ENCODE results near the gene TPCN1. TPM values are rescaled to one million over a fixed set of nuclear protein-coding genes. Genes with fewer than 3 reads are reported as not detected.

TPCN1 gene
- total and polyA plus RNA-seq, 2 of the 13 experiments (the other 11 are each of a cell fraction or from before 2014, with no cell fraction given), result 8.0 to 26.8 TPM

- TF ChIP-seq SNAPC4 (CRISPR knock-in tag; IDR thresholded peaks at IDR 0.05) (no peak), PRDM4 (CRISPR knock-in tag; IDR thresholded peaks at IDR 0.05; ENCODE audit: borderline replicate concordance) (no peak), JUND (CRISPR knock-in tag; IDR thresholded peaks at IDR 0.05) (no peak), ZMAT5 (CRISPR knock-in tag; IDR thresholded peaks at IDR 0.05; ENCODE audit: borderline replicate concordance, low read depth) (no peak), ZNF746 (CRISPR knock-in tag; IDR thresholded peaks at IDR 0.05) (no peak), TAF15 (IDR thresholded peaks at IDR 0.05; ENCODE audit: low read depth, low read length, poor library complexity, severe bottlenecking) (no peak), ZNF460 (CRISPR knock-in tag; IDR thresholded peaks at IDR 0.05; ENCODE audit: borderline replicate concordance) (no peak), ZMYM3 (CRISPR knock-in tag; IDR thresholded peaks at IDR 0.05) (no peak), MXD3 (CRISPR knock-in tag; IDR thresholded peaks at IDR 0.05) (no peak), ZNF318 (CRISPR knock-in tag; IDR thresholded peaks at IDR 0.05) (no peak), ELF1 (CRISPR knock-in tag; IDR thresholded peaks at IDR 0.05) (no peak)
Observed at GRCh38 chr12:113184098-113184899, 37.0 kb upstream of the TPCN1 start (continued).
